Measurements from ENCODE around the gene SEMA4B. TPM values are rescaled to one million over a fixed set of nuclear protein-coding genes. Genes with fewer than 3 reads are reported as not detected.
"Not testable (repeated sequence)": the region's sequence is repeated elsewhere in the genome, so short reads cannot be mapped to it uniquely, and the experiment has no call there.

Gene SEMA4B
- total RNA-seq, 1 donor from 2014 or later = 21.2 TPM

DNA sequence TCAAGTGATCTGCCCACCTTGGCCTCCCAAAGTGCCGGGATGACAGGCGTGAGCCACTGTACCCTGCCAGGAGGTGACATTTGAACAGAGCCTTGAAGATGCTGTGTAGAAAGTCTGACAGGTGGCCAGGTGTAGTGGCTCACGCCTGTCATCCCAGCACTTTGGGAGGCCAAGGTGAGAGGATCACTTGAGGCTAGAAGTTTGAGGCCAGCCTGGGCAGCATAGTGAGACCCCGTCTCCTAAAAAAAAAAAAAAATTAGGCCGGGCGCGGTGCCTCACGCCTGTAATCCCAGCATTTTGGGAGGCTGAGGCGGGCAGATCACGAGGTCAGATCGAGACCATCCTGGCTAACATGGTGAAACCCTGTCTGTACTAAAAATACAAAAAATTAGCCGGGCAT lies 77.3 kb downstream of the SEMA4B start:
- intact Hi-C loops (cut with DNase I); DNase-seq (ENCODE audit: low spot score): not testable (repeated sequence)

Other genes with a start within 250 kb of the SEMA4B start
- gene ZNF710, start 200.0 kb upstream of the SEMA4B start, total RNA-seq = 3.9 TPM
- gene IDH2, start 98.9 kb upstream of the SEMA4B start, total RNA-seq = 455 TPM
- gene CIB1, start 32.6 kb downstream of the SEMA4B start, total RNA-seq = 69.9 TPM
- gene GDPGP1, start 32.9 kb downstream of the SEMA4B start, total RNA-seq = 10.6 TPM
- 0.16 TPM for gene TTLL13, start 48.2 kb downstream of the SEMA4B start, total RNA-seq
- 111 TPM for gene NGRN, start 64.3 kb downstream of the SEMA4B start, total RNA-seq
- 5.6 TPM for gene ZNF774, start 151.0 kb downstream of the SEMA4B start, total RNA-seq
- gene IQGAP1, start 186.9 kb downstream of the SEMA4B start, total RNA-seq = 45.6 TPM